Smooth muscle cell (in vitro differentiated cells): Measurements from ENCODE around the gene ANTXRL. TPM values are rescaled to one million over a fixed set of nuclear protein-coding genes. Genes with fewer than 3 reads are reported as not detected.
"Not testable (repeated sequence)": the region's sequence is repeated elsewhere in the genome, so short reads cannot be mapped to it uniquely, and the experiment has no call there.

Source experiments
- DNase-seq: peaks from one replicate; lab custom pipeline; 2025; ENCODE audit not compliant: unreplicated experiment; lab: John Stamatoyannopoulos, UW
- H2AFZ ChIP-seq: fragments of 200-600 bp; sonication (generic); 2 replicates; pipeline ENCODE4 v1.6.0; 2016; ENCODE audit warnings: antibody characterized with exemption, low read depth, mild to moderate bottlenecking
- H3F3A ChIP-seq: fragments of 200-600 bp; sonication (generic); 2 replicates; pipeline ENCODE4 v1.6.0; 2017; ENCODE audit warnings: antibody characterized with exemption, low read depth
- H3K27ac ChIP-seq: fragments of 200-600 bp; sonication (generic); 2 replicates; pipeline ENCODE4 v1.5.1; 2016; ENCODE audit warnings: low read depth, mild to moderate bottlenecking
- H3K27me3 ChIP-seq: fragments of 200-600 bp; sonication (generic); 2 replicates; pipeline ENCODE4 v1.6.1; 2016; ENCODE audit warnings: low read depth, mild to moderate bottlenecking
- H3K36me3 ChIP-seq: fragments of 200-600 bp; sonication (generic); 2 replicates; pipeline ENCODE4 v1.5.1; 2016; ENCODE audit warnings: low read depth
- H3K4me1 ChIP-seq: fragments of 200-600 bp; sonication (generic); 2 replicates; pipeline ENCODE4 v1.5.1; 2016; ENCODE audit warnings: low read depth
- H3K4me2 ChIP-seq: fragments of 200-600 bp; sonication (generic); 2 replicates; pipeline ENCODE4 v1.6.0; 2016; ENCODE audit warnings: mild to moderate bottlenecking
- H3K4me3 ChIP-seq: fragments of 200-600 bp; sonication (generic); 2 replicates; pipeline ENCODE4 v1.5.1; 2016; ENCODE audit warnings: mild to moderate bottlenecking
- H3K79me2 ChIP-seq: fragments of 200-600 bp; sonication (generic); 2 replicates; pipeline ENCODE4 v1.6.0; 2016; ENCODE audit warnings: low read depth, mild to moderate bottlenecking
- H3K9ac ChIP-seq: fragments of 200-600 bp; sonication (generic); 2 replicates; pipeline ENCODE4 v1.6.0; 2016; ENCODE audit warnings: low read depth
- H3K9me3 ChIP-seq: fragments of 200-600 bp; sonication (generic); replicated peaks from 2 replicates; pipeline ENCODE4 v1.5.1; 2016; ENCODE audit warnings: low read depth
- H4K20me1 ChIP-seq: fragments of 200-600 bp; sonication (generic); 2 replicates; pipeline ENCODE4 v1.6.0; 2016; ENCODE audit warnings: low read depth
- CTCF ChIP-seq: fragments of 200-600 bp; sonication (generic); IDR thresholded peaks from 2 replicates; pipeline ENCODE4 v1.5.1; 2017; ENCODE audit warnings: borderline replicate concordance, mild to moderate bottlenecking, antibody characterized with exemption; ENCODE audit not compliant: insufficient read depth, poor library complexity, severe bottlenecking
- WGBS: methylation state at CpG from one replicate; pipeline ENCODE4 v1.1.7; 2016; ENCODE audit warnings: low lambda C conversion rate; 5-methylcytosine and 5-hydroxymethylcytosine counted together
- polyA plus RNA-seq: library from polyadenylated mRNA; unstranded; fragments of >200 nt; fragmentation: Nextera tagmentation; extraction: Ambion mirVana; gene quantifications from 2 replicates; pipeline ENCODE4 v1.2.1, GENCODE V29; 2016
- total RNA-seq: library from RNA; depleted of rRNA; stranded (reverse); fragments of >200 nt; gene quantifications from 2 replicates; pipeline ENCODE4 v1.2.3, GENCODE V29; 2014

Gene ANTXRL
- total and polyA plus RNA-seq, 2 experiments from 2014 or later = not detected

GRCh38 chr10:46264336-46264735 is 22.5 kb upstream of the ANTXRL start:
- WGBS = 93% methylated on average over 5 of the region's 5 CpGs
- H3F3A ChIP-seq = no peaks in the 10 kb centered on the region
- no peaks in the 10 kb centered on the region for H3K9me3 ChIP-seq
- no peaks in the 10 kb centered on the region for H4K20me1 ChIP-seq
- no peak for TF ChIP-seq CTCF
- no peak overlapping the region for H3K4me2 ChIP-seq
- no peak overlapping the region for H3K9ac ChIP-seq
- H3K4me1 ChIP-seq = no peaks in the 10 kb centered on the region
- no peaks in the 10 kb centered on the region for H3K79me2 ChIP-seq
- H3K27me3 ChIP-seq = no peaks in the 10 kb centered on the region
- DNase-seq = no peak
- no peaks in the 10 kb centered on the region for H3K36me3 ChIP-seq
- H3K4me3 ChIP-seq = no peak overlapping the region
- H2AFZ ChIP-seq = no peak overlapping the region
- no peak overlapping the region for H3K27ac ChIP-seq

- no peak for DNase-seq
- H3K4me1 ChIP-seq = no peaks in the 10 kb centered on the region
- WGBS = 92% methylated on average over 8 of the region's 8 CpGs
- H2AFZ ChIP-seq = no peak overlapping the region
- H3K27me3 ChIP-seq = no peaks in the 10 kb centered on the region
- H3K9me3 ChIP-seq = no peaks in the 10 kb centered on the region
- H3F3A ChIP-seq = no peaks in the 10 kb centered on the region
- H3K27ac ChIP-seq = no peak overlapping the region
- H4K20me1 ChIP-seq = no peaks in the 10 kb centered on the region
- TF ChIP-seq CTCF = no peak
- H3K79me2 ChIP-seq = no peaks in the 10 kb centered on the region
- no peak overlapping the region for H3K4me2 ChIP-seq
- no peak overlapping the region for H3K4me3 ChIP-seq
- H3K36me3 ChIP-seq = no peaks in the 10 kb centered on the region
- no peak overlapping the region for H3K9ac ChIP-seq
These were observed 21.9 kb upstream of the ANTXRL start for GRCh38 chr10:46264737-46265368.

- not testable (repeated sequence) for H3K36me3 ChIP-seq, H2AFZ ChIP-seq, H3K27me3 ChIP-seq, H3K9ac ChIP-seq, H3K4me1 ChIP-seq, H4K20me1 ChIP-seq, DNase-seq, H3K9me3 ChIP-seq, H3K27ac ChIP-seq, H3K79me2 ChIP-seq, H3K4me3 ChIP-seq, H3K4me2 ChIP-seq, H3F3A ChIP-seq
- 86% methylated on average over 6 of the region's 6 CpGs for WGBS
These were observed 21.1 kb upstream of the ANTXRL start for GRCh38 chr10:46265566-46266305.

- no peak for TF ChIP-seq CTCF
- Histone ChIP-seq H3K27ac (no peak overlapping the region), H3K4me2 (no peak overlapping the region), H2AFZ (no peak overlapping the region), H3K27me3 (no peaks in the 10 kb centered on the region), H3K4me3 (no peak overlapping the region), H3K9ac (no peak overlapping the region), H3K79me2 (no peaks in the 10 kb centered on the region), H3K4me1 (no peaks in the 10 kb centered on the region), H3K9me3 (no peaks in the 10 kb centered on the region), H3F3A (no peaks in the 10 kb centered on the region), H4K20me1 (no peaks in the 10 kb centered on the region), H3K36me3 (no peaks in the 10 kb centered on the region)
- WGBS = 90% methylated on average over 21 of the region's 21 CpGs
- DNase-seq = no peak
These were observed 20.4 kb upstream of the ANTXRL start for GRCh38 chr10:46266306-46266985.
